Measurements from ENCODE around the gene IGSF23.

GRCh38 chr19:44685877-44686276, 72.5 kb downstream of the IGSF23 start:
- TF ChIP-seq POLR2AphosphoS5 (IDR thresholded peaks at IDR 0.05; ENCODE audit: low read depth, low read length) (no peak), POLR2A (IDR thresholded peaks at IDR 0.05; ENCODE audit: low read depth, low read length) (no peak)
